Measurements from ENCODE around the gene DIP2B.
"Not testable (repeated sequence)": the region's sequence is repeated elsewhere in the genome, so short reads cannot be mapped to it uniquely, and the experiment has no call there.

DIP2B gene

DNA sequence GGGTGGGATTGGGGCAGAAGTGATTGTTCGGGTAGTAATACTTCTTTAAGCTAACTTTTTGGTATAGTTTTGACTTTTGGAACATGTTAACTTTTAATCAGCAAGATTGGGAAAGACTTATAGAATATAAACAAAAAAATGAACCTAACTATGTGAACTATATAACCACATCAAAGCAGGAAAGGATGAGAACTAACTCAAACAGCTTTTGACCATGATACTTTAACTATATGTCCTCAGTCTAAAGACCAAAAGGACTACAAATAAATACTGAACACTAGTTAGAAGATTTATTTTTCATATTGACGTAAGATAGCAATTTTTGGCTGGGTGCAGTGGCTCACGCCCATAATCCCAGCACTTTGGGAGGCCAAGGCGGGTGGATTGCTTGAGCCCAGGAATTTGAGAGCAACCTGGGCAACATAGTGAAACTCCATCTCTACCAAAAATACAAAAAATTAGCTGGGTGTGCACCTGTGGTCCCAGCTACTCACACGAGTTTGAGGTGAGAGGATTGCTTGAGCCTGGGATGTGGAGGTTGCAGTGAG is 150.7 kb downstream of the DIP2B start:
- no peaks in the 10 kb centered on the region for H3K9me3 Mint-ChIP-seq
- peaks cover 26% of the 10 kb centered on the region for H3K36me3 Mint-ChIP-seq (ENCODE audit: low read depth)
- DNase-seq, result no peak
- H3K4me3 Mint-ChIP-seq, result no peak overlapping the region
- no peak overlapping the region for H3K27ac Mint-ChIP-seq
- no peaks in the 10 kb centered on the region for H3K27me3 Mint-ChIP-seq
- H3K4me1 Mint-ChIP-seq (ENCODE audit: low read depth), result peaks cover 4% of the 10 kb centered on the region

DNA sequence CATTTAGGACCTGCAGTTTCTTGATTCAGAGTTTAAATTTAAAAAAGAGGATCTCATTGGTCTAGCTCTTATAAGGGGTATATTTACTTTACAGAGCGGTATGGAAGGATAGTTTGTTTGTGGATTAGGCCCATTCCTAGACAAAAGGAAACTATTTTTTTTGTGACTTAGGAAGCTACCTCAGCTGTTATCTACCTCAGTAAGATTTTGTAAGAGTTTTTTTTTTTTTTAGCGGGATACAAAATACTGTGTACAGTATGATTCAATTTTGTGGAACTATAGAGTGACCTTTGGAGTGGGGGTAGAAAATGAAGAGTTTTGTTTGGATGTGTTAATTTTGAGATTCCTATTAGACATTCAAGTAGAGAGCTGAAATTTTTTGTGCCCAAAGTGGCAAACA is 154.5 kb downstream of the DIP2B start:
- Mint-ChIP-seq H3K36me3 (ENCODE audit: low read depth) (peaks cover 44% of the 10 kb centered on the region), H3K4me1 (ENCODE audit: low read depth) (peaks cover 2% of the 10 kb centered on the region), H3K4me3 (no peak overlapping the region), H3K9me3 (no peaks in the 10 kb centered on the region), H3K27ac (no peak overlapping the region), H3K27me3 (no peaks in the 10 kb centered on the region)
- DNase-seq, result no peak

DNA sequence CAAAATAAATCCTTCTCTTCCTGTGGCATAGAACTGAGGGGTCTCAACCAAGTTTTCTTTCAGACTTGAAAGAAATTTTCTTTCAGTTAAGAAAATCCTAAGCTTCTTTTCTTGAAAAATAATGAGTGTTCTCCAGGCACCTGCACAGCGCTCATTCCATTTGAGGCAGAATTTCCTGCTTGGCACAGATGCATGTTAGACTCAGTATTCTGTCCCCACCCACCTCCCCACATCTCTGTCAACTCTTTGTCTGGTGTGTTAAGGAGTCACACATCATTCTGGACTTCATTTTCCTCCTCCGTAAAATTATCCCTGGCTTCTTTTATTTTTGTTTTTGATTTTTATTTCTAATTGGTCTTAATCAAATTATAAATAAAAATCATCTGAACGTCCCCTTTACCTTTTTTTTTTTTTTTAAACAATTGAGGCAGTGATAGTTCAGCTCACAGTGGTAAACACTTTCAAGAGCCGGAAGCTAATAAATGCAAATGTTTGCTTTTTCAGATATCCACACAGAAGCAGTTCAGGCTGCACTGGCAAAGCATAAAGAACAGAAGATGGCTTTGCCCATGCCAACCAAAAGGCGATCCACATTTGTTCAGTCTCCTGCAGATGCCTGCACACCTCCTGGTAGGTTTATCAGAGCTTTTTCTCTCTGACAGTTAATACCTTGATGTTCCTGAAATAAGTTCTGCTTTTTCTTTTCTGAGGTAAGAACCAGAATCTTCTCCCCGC is 155.1 kb downstream of the DIP2B start:
- H3K27ac Mint-ChIP-seq, result peak overlapping the region; percentile 1
- no peak for DNase-seq
- no peaks in the 10 kb centered on the region for H3K9me3 Mint-ChIP-seq
- peaks cover 44% of the 10 kb centered on the region for H3K36me3 Mint-ChIP-seq (ENCODE audit: low read depth)
- H3K4me1 Mint-ChIP-seq (ENCODE audit: low read depth), result peaks cover 3% of the 10 kb centered on the region
- no peak overlapping the region for H3K4me3 Mint-ChIP-seq
- no peaks in the 10 kb centered on the region for H3K27me3 Mint-ChIP-seq

DNA sequence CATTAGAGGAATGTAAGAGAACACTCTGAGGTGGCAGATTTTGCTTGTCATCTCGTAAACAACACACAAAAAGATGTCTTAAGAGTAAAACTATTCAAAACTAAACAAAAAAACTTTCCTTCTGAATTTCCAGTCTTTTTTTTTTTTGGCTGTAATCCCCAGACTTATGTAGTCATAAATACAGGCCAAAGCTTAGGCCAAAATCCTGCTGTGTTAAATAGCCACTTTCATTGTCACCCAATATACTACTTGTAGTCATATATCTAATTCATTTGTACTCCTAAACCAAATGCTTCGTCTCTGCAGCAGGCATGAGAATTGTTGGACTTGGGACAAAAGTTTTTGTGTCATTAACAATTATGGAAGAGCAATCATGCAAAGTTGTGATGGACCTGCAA is 155.6 kb downstream of the DIP2B start:
- Mint-ChIP-seq H3K36me3 (ENCODE audit: low read depth) (peaks cover 44% of the 10 kb centered on the region), H3K9me3 (no peaks in the 10 kb centered on the region), H3K4me3 (no peak overlapping the region), H3K27me3 (no peaks in the 10 kb centered on the region), H3K4me1 (ENCODE audit: low read depth) (peaks cover 3% of the 10 kb centered on the region), H3K27ac (peak overlapping the region; percentile 1)
- no peak for DNase-seq

DNA sequence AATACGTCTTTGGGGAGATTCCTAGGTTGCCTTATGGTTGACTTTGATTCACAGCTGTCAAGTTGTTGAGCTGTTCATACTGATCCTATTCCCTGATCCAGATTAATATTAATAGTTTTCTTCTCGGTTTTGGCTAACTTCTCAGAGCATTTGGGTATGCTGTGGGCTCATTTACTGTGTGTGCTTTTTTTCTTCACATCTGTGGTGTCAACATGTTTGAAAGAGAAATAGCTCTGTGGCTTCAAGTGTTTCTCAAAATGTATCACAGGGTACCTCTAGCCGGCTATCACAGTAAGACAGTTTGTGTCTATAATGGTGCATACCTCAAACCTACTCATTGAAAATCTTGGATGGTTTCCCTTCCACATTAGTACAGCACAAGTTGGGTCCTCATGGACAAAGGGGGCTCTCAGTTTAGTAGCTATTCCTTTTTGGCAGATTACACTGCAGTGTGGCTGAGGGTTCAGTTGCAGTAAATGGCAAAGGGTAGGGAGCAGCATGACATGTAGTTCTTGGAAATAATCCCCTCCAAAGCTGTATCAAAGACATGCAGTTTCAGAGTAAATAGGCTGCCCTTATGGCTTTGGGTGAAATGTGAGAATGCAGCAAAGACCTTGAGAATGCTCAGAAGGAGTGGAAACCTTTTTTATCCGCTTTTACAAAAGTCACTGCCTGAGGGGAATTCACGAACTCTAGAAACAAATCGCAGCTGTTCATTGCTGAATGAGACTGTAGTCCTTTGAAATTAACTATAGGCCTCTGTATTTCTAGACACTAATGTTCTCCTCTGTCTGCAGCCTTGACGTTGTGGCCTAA is 156.7 kb downstream of the DIP2B start:
- H3K9me3 Mint-ChIP-seq, result no peaks in the 10 kb centered on the region
- DNase-seq, result no peak
- H3K4me3 Mint-ChIP-seq, result no peak overlapping the region
- H3K4me1 Mint-ChIP-seq (ENCODE audit: low read depth), result peaks cover 3% of the 10 kb centered on the region
- peaks cover 46% of the 10 kb centered on the region for H3K36me3 Mint-ChIP-seq (ENCODE audit: low read depth)
- H3K27me3 Mint-ChIP-seq, result no peaks in the 10 kb centered on the region
- no peak overlapping the region for H3K27ac Mint-ChIP-seq

DNA sequence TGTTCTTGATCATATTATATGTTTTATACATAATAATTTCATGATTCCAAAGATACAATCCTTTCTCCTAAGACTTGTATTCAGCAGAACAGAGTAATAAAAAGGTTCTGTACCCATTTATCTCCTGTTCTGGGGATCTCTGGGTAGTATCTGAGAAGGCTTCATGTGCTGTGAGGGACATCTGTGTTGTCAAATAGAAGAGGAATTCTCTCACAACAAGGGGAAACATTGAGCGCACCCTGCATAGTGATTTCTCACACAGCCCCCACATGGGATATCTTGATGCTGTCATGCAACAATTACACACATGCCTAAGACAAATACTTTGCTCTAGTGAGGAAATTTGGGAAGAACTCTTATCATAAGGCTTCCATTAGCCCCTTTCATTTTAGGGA is 157.3 kb downstream of the DIP2B start:
- no peak for DNase-seq
- H3K4me1 Mint-ChIP-seq (ENCODE audit: low read depth), result peaks cover 3% of the 10 kb centered on the region
- H3K9me3 Mint-ChIP-seq, result no peaks in the 10 kb centered on the region
- H3K36me3 Mint-ChIP-seq (ENCODE audit: low read depth), result peaks cover 46% of the 10 kb centered on the region
- no peaks in the 10 kb centered on the region for H3K27me3 Mint-ChIP-seq
- H3K27ac Mint-ChIP-seq, result no peak overlapping the region
- H3K4me3 Mint-ChIP-seq, result no peak overlapping the region

DNA sequence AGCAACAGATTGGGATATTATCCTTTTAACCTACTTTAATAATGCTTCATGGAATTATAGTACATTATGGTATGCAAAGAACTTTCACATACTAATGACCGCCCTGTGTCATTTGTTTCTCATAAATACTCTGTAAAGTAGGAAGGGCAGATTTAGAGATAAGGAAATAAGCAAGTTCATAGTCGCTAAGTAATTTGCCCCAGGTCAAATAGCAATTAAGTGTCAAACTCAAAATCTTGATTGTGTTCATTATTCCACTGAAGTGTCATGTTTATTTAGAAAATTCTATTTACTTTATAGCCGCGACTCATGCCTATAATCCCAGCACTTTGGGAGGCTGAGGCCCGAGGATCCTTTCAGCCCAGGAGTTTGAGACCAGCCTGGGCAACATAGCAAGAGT is 160.4 kb downstream of the DIP2B start:
- DNase-seq, result no peak
- H3K27ac Mint-ChIP-seq, result no peak overlapping the region
- H3K36me3 Mint-ChIP-seq (ENCODE audit: low read depth), result peaks cover 30% of the 10 kb centered on the region
- H3K4me1 Mint-ChIP-seq (ENCODE audit: low read depth), result peaks cover 3% of the 10 kb centered on the region
- no peaks in the 10 kb centered on the region for H3K27me3 Mint-ChIP-seq
- H3K4me3 Mint-ChIP-seq, result no peak overlapping the region
- no peaks in the 10 kb centered on the region for H3K9me3 Mint-ChIP-seq

DNA sequence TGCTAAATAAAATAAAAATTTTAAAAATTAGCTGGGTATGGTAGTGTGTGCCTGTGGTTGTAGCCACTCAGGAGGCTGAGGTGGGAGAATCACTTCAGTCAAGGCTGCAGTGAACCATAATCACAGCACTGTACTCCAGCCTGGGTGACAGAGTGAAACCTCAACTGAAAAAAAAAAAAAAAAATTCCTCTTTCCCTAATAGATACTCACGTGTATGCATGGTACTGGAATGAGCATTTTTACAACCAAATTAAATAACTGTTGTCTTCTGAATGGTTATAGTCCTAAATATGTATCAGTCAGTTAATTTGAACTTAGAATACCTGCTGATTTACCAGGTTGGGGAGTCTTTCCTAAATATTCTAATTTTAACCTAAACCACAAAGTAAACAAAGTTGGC is 160.8 kb downstream of the DIP2B start:
- Mint-ChIP-seq H3K4me1 (ENCODE audit: low read depth) (peaks cover 3% of the 10 kb centered on the region), H3K9me3 (no peaks in the 10 kb centered on the region), H3K27ac (no peak overlapping the region), H3K27me3 (no peaks in the 10 kb centered on the region), H3K4me3 (no peak overlapping the region), H3K36me3 (ENCODE audit: low read depth) (peaks cover 30% of the 10 kb centered on the region)
- DNase-seq, result no peak

DNA sequence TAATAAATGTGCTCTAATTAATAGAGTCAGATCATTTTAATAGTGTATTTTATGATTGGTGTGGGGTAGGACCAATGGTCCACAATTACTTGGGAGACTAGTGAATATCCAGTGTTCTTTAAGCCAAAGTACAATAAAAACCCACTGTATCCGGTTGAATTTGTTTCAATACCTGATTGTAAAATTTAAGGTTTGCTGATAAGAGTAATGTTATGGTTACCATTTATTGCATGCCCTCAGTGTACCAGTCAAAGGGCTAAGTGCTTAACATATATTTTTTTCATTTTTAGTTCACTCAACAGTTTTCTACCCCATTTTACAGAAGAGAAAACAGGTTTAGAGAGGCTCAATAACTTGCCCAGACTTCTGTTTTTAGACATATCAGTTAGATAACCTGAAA is 161.2 kb downstream of the DIP2B start:
- no peaks in the 10 kb centered on the region for H3K9me3 Mint-ChIP-seq
- no peaks in the 10 kb centered on the region for H3K27me3 Mint-ChIP-seq
- no peak overlapping the region for H3K4me3 Mint-ChIP-seq
- peaks cover 3% of the 10 kb centered on the region for H3K4me1 Mint-ChIP-seq (ENCODE audit: low read depth)
- H3K27ac Mint-ChIP-seq, result no peak overlapping the region
- H3K36me3 Mint-ChIP-seq (ENCODE audit: low read depth), result peaks cover 29% of the 10 kb centered on the region
- DNase-seq, result no peak

DNA sequence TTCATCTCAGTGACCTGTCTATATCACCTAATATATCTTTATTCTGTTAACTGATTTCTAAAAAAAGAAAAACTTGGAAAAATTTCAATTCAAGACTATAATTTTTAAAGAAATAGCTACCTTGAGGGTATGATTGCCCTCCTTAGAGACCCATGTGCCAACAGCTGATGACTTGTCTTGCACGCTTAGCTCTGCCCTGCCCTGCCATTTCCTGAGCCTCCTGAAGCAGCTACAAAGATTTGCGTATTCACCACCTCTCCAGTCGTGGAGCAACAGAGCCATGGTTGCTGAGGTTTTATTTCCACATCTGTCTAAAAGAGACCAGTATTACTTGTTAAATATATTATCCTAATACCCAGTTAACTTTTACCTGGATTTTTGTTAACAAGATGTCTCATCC is 167.4 kb downstream of the DIP2B start:
- no peaks in the 10 kb centered on the region for H3K9me3 Mint-ChIP-seq
- DNase-seq, result no peak
- no peak overlapping the region for H3K27ac Mint-ChIP-seq
- no peak overlapping the region for H3K4me3 Mint-ChIP-seq
- H3K27me3 Mint-ChIP-seq, result no peaks in the 10 kb centered on the region
- peaks cover 65% of the 10 kb centered on the region for H3K36me3 Mint-ChIP-seq (ENCODE audit: low read depth)
- no peaks in the 10 kb centered on the region for H3K4me1 Mint-ChIP-seq (ENCODE audit: low read depth)

DNA sequence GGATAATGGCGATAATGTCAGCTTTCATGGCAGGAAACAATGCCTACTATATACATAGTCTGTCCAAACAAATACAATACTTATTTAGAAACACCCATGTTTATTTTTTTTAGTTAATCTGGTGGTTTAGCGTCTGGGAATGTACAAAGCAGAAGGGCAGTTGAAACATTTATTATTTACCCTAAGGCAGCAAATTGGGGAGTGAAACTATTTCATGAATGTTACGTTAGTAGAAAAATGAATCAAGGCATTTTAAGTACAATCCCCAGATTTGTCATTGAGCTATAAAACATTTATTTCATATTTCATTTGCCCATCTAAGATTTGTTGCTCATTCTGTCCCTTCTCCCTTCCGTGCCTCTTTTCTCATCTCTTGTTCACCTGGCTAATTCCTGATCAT is 172.0 kb downstream of the DIP2B start:
- peaks cover 81% of the 10 kb centered on the region for H3K36me3 Mint-ChIP-seq (ENCODE audit: low read depth)
- no peak for DNase-seq
- no peaks in the 10 kb centered on the region for H3K9me3 Mint-ChIP-seq
- no peaks in the 10 kb centered on the region for H3K27me3 Mint-ChIP-seq
- H3K4me3 Mint-ChIP-seq, result no peak overlapping the region
- no peaks in the 10 kb centered on the region for H3K4me1 Mint-ChIP-seq (ENCODE audit: low read depth)
- H3K27ac Mint-ChIP-seq, result no peak overlapping the region

DNA sequence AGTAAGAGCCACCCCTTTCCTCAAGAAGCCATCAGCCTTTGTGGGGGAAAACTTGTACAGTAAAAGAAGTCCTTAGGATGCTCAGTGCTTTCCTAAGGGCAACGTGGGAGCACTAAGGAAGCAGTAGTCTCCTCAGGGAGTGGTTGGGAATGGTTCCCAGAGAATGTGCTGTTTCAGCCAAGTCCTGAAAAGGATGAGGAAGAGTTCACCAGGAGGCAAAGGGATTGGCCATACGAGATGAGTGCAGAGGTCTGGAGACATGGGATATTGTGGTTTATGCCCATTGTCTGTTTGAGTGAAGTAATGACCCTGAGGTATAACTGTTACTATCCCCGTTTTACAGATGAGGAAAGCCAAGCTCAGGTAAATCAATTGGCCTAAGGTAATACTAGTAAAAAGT is 173.1 kb downstream of the DIP2B start:
- H3K27me3 Mint-ChIP-seq, result no peaks in the 10 kb centered on the region
- H3K27ac Mint-ChIP-seq, result no peak overlapping the region
- no peak overlapping the region for H3K4me3 Mint-ChIP-seq
- no peak for DNase-seq
- no peaks in the 10 kb centered on the region for H3K9me3 Mint-ChIP-seq
- peaks cover 83% of the 10 kb centered on the region for H3K36me3 Mint-ChIP-seq (ENCODE audit: low read depth)
- no peaks in the 10 kb centered on the region for H3K4me1 Mint-ChIP-seq (ENCODE audit: low read depth)

DNA sequence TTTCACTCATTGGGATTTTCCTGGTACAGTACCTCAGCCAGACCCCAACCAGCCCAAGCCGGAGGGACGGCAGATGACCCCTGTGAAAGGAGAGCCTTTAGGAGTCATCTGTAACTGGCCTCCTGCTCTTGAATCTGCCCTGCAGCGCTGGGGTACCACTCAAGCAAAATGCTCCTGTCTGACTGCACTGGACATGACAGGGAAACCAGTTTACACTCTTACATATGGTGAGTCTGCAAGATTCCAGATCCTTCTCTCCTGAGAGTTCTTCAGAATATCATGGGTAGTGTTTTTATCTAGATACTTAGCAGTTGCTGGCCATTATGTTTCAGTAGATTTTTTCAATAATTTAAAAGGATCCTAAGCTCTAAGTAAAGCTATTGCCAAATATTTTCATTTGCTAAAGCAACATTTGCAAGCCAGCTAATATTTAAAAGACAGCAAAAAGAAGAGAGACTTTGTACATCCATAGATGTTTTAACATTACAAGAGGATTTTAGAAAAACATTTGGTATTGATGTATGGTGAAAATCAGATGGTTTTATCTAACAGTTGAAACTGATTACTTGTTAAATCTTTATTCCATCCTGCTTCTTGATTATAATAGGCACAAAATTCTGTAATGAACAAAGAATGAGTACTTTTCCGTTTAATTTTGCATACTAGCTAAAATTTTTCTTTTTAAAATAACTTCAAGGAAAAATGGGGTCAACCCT is 174.0 kb downstream of the DIP2B start:
- Mint-ChIP-seq H3K27ac (no peak overlapping the region), H3K9me3 (no peaks in the 10 kb centered on the region), H3K27me3 (no peaks in the 10 kb centered on the region), H3K4me1 (ENCODE audit: low read depth) (no peaks in the 10 kb centered on the region), H3K36me3 (ENCODE audit: low read depth) (peaks cover 83% of the 10 kb centered on the region), H3K4me3 (no peak overlapping the region)
- DNase-seq, result no peak

DNA sequence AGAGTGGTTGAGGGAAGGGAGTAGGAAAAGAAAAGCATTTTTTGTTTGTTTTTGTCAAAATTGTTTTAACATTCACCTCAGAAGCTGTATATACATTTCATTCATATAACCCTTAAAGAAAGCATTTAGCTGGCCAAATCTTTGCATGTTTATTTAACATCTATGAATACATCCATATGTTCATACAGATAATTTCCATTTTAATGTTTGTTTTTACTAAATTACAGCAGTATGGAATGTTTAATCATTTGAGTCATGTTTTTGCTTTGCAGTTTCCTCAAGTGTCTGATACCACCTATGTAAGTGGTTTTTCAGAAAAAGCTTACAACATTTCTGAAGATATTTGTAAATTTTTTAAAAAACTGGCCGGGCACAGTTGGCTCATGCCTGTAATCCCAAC is 174.8 kb downstream of the DIP2B start:
- Mint-ChIP-seq H3K27ac (peak overlapping the region; percentile 44), H3K9me3 (no peaks in the 10 kb centered on the region), H3K4me3 (no peak overlapping the region), H3K4me1 (ENCODE audit: low read depth) (no peaks in the 10 kb centered on the region), H3K36me3 (ENCODE audit: low read depth) (peaks cover 84% of the 10 kb centered on the region), H3K27me3 (no peaks in the 10 kb centered on the region)
- DNase-seq, result no peak

DNA sequence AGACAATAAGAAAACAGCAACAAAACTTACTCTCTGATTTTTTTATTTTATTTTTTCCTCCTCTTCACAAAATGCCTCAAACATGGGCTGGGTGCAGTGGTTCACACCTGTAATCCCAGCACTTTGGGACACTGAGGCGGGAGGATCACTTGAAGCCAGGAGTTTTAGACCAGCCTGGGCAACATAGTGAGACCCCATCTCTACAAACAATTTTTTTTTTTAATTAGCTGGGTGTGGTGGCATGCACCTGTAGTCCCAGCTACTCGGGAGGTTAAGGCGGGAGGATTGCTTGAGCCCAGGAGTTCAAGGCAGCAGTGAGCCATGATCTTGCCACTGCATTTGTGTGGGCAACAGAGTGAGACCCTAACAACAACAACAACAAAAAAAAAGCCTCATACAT is 176.3 kb downstream of the DIP2B start:
- not testable (repeated sequence) for H3K9me3 Mint-ChIP-seq; H3K4me1 Mint-ChIP-seq (ENCODE audit: low read depth); H3K27me3 Mint-ChIP-seq; DNase-seq; H3K4me3 Mint-ChIP-seq; H3K27ac Mint-ChIP-seq
- H3K36me3 Mint-ChIP-seq (ENCODE audit: low read depth), result peaks cover 82% of the 10 kb centered on the region
